ENCODE data around the gene ZSCAN1. TPM values are rescaled to one million over a fixed set of nuclear protein-coding genes. Genes with fewer than 3 reads are reported as not detected.
A peak's percentile ranks its signal among the peaks of the same experiment; 100 is the strongest.

ZSCAN1 gene, protein sequence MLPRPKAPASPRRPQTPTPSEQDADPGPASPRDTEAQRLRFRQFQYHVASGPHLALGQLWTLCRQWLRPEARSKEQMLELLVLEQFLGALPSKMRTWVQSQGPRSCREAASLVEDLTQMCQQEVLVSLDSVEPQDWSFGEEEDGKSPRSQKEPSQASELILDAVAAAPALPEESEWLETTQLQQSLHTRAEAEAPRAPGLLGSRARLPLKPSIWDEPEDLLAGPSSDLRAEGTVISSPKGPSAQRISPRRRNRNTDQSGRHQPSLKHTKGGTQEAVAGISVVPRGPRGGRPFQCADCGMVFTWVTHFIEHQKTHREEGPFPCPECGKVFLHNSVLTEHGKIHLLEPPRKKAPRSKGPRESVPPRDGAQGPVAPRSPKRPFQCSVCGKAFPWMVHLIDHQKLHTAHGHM
- total RNA-seq = 0.36 TPM in 1 of 2 replicates, not detected in the other

DNA sequence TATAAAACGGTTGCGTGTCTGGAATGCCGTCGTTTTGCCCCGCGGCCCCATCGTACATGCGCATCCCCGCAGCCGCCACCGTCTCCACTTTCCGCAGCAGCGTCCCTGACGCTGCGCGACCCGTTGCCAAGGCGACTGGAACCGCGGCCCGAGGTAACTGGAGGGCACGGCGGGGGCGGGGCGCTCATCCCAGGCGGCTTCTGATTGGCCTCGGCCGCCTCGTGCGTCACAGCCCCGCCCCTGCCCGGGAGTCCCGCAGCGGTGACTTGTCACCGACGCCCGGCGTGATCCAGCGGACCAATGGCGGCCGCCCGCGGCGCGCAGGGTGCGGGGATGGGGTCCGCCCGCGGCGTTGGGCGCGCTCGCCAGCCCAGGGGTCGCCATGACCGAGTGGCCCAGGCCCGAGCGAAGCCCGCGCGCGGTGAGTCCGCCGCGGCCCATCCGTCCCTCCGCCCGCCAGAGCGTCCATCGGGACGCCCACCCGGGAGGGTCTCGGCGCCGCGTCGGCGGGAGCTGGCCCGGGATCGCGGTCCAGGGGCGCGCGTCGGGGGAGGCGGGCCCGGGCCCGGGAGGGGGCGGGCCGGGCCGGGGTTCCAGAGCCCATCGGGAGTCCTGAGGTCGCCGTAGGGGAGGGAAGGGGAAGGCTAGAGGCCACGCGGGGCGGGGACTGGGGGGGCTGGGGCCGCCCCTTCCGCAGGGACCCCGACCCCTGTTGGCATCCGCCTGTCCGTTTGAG is at the start of gene ZSCAN1:
TSS of gene ZSCAN1 (plus strand) at position 285 of the 736 bp plus-strand sequence. CDS start 3,812 bp downstream, outside the sequence.
- Histone ChIP-seq H3K27me3 (ENCODE audit: insufficient read depth, low read length) (no peaks in the 10 kb centered on the region), H3K4me3 (ENCODE audit: insufficient read depth, low read length) (peak within 1 kb of the TSS; percentile 60), H3K4me2 (ENCODE audit: insufficient read depth, low read length) (peak within 1 kb of the TSS; percentile 61)

DNA sequence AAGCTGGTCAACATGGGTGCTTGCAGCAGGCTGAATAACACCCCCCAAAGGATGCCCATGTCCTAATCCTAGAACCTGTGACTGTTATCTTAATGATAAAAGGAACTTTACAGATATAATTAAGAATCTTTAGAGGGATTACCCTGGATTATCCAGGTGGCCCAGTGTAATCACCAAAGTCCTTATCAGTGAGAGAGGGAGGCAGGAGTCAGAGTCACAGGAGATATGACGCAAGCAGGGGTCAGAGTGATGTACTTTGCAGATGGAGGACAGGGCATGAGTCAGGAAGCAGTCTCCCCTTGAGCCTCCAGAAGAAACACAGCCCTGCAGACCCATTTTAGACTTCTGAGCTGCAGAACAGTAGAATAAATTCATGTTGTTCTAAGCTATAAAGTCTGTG is 41.0 kb upstream of the ZSCAN1 start:
- Histone ChIP-seq H4K20me1 (ENCODE audit: insufficient read depth, low read length) (no peaks in the 10 kb centered on the region), H3K9me3 (ENCODE audit: low read depth, low read length) (peaks cover 9% of the 10 kb centered on the region), H2AFZ (ENCODE audit: low read length) (no peak overlapping the region), H3K79me2 (ENCODE audit: insufficient read depth, low read length) (no peaks in the 10 kb centered on the region), H3K4me1 (ENCODE audit: insufficient read depth, low read length) (no peaks in the 10 kb centered on the region), H3K27ac (ENCODE audit: low read depth, low read length) (no peak overlapping the region), H3K4me2 (ENCODE audit: insufficient read depth, low read length) (no peak overlapping the region), H3K4me3 (ENCODE audit: insufficient read depth, low read length) (no peak overlapping the region), H3K27me3 (ENCODE audit: insufficient read depth, low read length) (no peaks in the 10 kb centered on the region), H3K36me3 (ENCODE audit: insufficient read depth, low read length) (peaks cover 64% of the 10 kb centered on the region)
- no peak for DNase-seq (ENCODE audit: insufficient read length, low spot score, missing footprints)
- TF ChIP-seq, protein P1, sequence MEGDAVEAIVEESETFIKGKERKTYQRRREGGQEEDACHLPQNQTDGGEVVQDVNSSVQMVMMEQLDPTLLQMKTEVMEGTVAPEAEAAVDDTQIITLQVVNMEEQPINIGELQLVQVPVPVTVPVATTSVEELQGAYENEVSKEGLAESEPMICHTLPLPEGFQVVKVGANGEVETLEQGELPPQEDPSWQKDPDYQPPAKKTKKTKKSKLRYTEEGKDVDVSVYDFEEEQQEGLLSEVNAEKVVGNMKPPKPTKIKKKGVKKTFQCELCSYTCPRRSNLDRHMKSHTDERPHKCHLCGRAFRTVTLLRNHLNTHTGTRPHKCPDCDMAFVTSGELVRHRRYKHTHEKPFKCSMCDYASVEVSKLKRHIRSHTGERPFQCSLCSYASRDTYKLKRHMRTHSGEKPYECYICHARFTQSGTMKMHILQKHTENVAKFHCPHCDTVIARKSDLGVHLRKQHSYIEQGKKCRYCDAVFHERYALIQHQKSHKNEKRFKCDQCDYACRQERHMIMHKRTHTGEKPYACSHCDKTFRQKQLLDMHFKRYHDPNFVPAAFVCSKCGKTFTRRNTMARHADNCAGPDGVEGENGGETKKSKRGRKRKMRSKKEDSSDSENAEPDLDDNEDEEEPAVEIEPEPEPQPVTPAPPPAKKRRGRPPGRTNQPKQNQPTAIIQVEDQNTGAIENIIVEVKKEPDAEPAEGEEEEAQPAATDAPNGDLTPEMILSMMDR (IDR thresholded peaks at IDR 0.05; ENCODE audit: extremely low read depth, low read depth, low read length) = no peak

More for the DNA sequence above, at the start of gene ZSCAN1:
- no peaks in the 10 kb centered on the region for H3K4me1 ChIP-seq (ENCODE audit: insufficient read depth, low read length)
- TF ChIP-seq, protein P1 (IDR thresholded peaks at IDR 0.05; ENCODE audit: extremely low read depth, low read depth, low read length) = no peak
- H3K36me3 ChIP-seq (ENCODE audit: insufficient read depth, low read length) = no peaks in the 10 kb centered on the region
- no peaks in the 10 kb centered on the region for H3K79me2 ChIP-seq (ENCODE audit: insufficient read depth, low read length)
- H3K9me3 ChIP-seq (ENCODE audit: low read depth, low read length) = no peaks in the 10 kb centered on the region
- H3K27ac ChIP-seq (ENCODE audit: low read depth, low read length) = no peak within 1 kb of the TSS
- DNase-seq (ENCODE audit: insufficient read length, low spot score, missing footprints) = peak; percentile 99
- peak within 1 kb of the TSS; percentile 51 for H2AFZ ChIP-seq (ENCODE audit: low read length)
- H4K20me1 ChIP-seq (ENCODE audit: insufficient read depth, low read length) = no peaks in the 10 kb centered on the region

DNA sequence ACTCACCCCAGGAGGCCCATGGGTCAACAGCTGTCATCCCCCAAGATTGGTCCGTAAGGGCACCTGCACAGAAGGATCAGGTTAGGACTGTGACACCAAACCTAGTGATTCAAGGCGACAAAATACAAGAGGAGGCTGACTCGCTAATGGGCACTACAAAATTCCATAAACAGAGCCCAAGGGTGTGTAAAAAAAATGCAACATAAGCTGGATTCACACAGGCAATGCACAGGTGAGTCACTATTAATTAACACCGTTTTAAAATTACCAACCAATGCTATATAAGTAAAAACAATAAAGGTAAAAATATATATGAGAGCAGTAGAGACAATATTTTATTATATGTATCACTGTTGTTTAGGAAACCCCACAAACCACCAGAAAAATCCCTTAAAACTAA is 33.1 kb upstream of the ZSCAN1 start:
- no peaks in the 10 kb centered on the region for H4K20me1 ChIP-seq (ENCODE audit: insufficient read depth, low read length)
- no peaks in the 10 kb centered on the region for H3K27me3 ChIP-seq (ENCODE audit: insufficient read depth, low read length)
- no peak overlapping the region for H3K4me3 ChIP-seq (ENCODE audit: insufficient read depth, low read length)
- H3K9me3 ChIP-seq (ENCODE audit: low read depth, low read length) = peaks cover 4% of the 10 kb centered on the region
- H3K36me3 ChIP-seq (ENCODE audit: insufficient read depth, low read length) = peaks cover 62% of the 10 kb centered on the region
- no peak overlapping the region for H3K4me2 ChIP-seq (ENCODE audit: insufficient read depth, low read length)
- H3K4me1 ChIP-seq (ENCODE audit: insufficient read depth, low read length) = peaks cover 7% of the 10 kb centered on the region
- H2AFZ ChIP-seq (ENCODE audit: low read length) = no peak overlapping the region
- TF ChIP-seq, protein P1 (IDR thresholded peaks at IDR 0.05; ENCODE audit: extremely low read depth, low read depth, low read length) = no peak
- DNase-seq (ENCODE audit: insufficient read length, low spot score, missing footprints) = no peak
- peaks cover 39% of the 10 kb centered on the region for H3K79me2 ChIP-seq (ENCODE audit: insufficient read depth, low read length)
- H3K27ac ChIP-seq (ENCODE audit: low read depth, low read length) = no peak overlapping the region

DNA sequence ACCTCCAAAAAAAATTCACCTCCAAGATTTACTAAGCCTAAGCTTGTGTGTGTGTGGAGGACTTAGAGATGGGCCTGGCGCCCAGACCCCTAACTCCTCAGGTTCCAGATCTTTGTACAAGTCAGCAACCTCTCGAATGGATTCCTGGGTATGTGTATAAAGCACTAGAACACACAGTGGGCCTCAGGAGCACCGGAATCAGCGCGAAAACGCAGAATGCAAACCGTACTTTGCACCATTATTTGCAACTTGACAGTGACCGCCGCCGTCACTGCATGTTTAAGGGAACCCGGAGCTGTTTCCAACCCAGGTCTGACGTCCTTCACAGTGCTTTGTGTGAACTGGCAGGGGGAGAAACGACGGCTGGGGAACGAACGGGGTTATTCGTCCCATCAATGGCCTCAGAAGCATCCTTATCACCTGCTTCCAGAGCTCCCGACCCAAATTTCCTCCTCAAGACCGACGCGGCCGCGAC is 31.9 kb upstream of the ZSCAN1 start:
- TF ChIP-seq, protein P1 (IDR thresholded peaks at IDR 0.05; ENCODE audit: extremely low read depth, low read depth, low read length) = no peak
- H2AFZ ChIP-seq (ENCODE audit: low read length) = peak overlapping the region; percentile 99
- peaks cover 60% of the 10 kb centered on the region for H3K36me3 ChIP-seq (ENCODE audit: insufficient read depth, low read length)
- peak overlapping the region; percentile 85 for H3K27ac ChIP-seq (ENCODE audit: low read depth, low read length)
- DNase-seq (ENCODE audit: insufficient read length, low spot score, missing footprints) = peak; percentile 74
- H3K79me2 ChIP-seq (ENCODE audit: insufficient read depth, low read length) = peaks cover 39% of the 10 kb centered on the region
- H3K4me3 ChIP-seq (ENCODE audit: insufficient read depth, low read length) = peak overlapping the region; percentile 88
- peaks cover 3% of the 10 kb centered on the region for H3K9me3 ChIP-seq (ENCODE audit: low read depth, low read length)
- peaks cover 7% of the 10 kb centered on the region for H3K4me1 ChIP-seq (ENCODE audit: insufficient read depth, low read length)
- no peaks in the 10 kb centered on the region for H3K27me3 ChIP-seq (ENCODE audit: insufficient read depth, low read length)
- peak overlapping the region; percentile 98 for H3K4me2 ChIP-seq (ENCODE audit: insufficient read depth, low read length)
- H4K20me1 ChIP-seq (ENCODE audit: insufficient read depth, low read length) = no peaks in the 10 kb centered on the region
